ENCODE measurements around the gene MAGIX.

MAGIX gene

GRCh38 chrX:49204017-49204416 is 41.5 kb downstream of the MAGIX start:
- TF ChIP-seq SIN3A (IDR thresholded peaks at IDR 0.05; ENCODE audit: borderline replicate concordance, insufficient read depth, low read length): no peak
- TF ChIP-seq, protein P1, sequence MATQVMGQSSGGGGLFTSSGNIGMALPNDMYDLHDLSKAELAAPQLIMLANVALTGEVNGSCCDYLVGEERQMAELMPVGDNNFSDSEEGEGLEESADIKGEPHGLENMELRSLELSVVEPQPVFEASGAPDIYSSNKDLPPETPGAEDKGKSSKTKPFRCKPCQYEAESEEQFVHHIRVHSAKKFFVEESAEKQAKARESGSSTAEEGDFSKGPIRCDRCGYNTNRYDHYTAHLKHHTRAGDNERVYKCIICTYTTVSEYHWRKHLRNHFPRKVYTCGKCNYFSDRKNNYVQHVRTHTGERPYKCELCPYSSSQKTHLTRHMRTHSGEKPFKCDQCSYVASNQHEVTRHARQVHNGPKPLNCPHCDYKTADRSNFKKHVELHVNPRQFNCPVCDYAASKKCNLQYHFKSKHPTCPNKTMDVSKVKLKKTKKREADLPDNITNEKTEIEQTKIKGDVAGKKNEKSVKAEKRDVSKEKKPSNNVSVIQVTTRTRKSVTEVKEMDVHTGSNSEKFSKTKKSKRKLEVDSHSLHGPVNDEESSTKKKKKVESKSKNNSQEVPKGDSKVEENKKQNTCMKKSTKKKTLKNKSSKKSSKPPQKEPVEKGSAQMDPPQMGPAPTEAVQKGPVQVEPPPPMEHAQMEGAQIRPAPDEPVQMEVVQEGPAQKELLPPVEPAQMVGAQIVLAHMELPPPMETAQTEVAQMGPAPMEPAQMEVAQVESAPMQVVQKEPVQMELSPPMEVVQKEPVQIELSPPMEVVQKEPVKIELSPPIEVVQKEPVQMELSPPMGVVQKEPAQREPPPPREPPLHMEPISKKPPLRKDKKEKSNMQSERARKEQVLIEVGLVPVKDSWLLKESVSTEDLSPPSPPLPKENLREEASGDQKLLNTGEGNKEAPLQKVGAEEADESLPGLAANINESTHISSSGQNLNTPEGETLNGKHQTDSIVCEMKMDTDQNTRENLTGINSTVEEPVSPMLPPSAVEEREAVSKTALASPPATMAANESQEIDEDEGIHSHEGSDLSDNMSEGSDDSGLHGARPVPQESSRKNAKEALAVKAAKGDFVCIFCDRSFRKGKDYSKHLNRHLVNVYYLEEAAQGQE (IDR thresholded peaks at IDR 0.05; ENCODE audit: insufficient read depth in 1 of 2, low read depth in 2 of 2, low read length in 2 of 2): no peak
- TF ChIP-seq POLR2AphosphoS5 (IDR thresholded peaks at IDR 0.05; ENCODE audit: low read depth, low read length): no peak
- TF ChIP-seq FOXP2 (optimal IDR thresholded peaks at IDR 0.05; ENCODE audit: borderline replicate concordance, extremely low read depth, extremely low read length, insufficient read depth): no peak
- TF ChIP-seq TAF1 (IDR thresholded peaks at IDR 0.05; ENCODE audit: borderline replicate concordance, insufficient read depth, low read length): no peak

DNA sequence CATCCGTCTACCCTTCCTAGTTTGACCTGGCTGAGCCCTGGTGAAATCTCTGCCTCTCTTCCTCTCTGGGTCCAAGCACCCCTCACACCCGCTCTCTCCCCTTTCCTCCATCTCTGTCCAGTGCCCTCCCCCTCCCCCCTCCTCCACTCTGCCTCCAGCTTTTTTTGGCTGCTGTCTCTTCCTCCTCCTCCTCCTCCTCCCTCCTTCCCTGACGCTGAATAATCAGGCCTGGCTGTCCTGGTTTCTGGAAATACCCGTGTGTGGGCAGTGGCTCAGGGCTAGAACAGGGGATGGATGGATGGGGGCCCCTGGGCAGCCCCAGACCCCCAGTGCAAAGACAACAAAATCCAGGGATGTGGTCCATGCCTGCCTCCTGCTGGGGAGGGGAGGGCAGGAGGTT is 42.2 kb downstream of the MAGIX start:
- no peak for TF ChIP-seq TAF1 (IDR thresholded peaks at IDR 0.05; ENCODE audit: borderline replicate concordance, insufficient read depth, low read length)
- TF ChIP-seq FOXP2 (optimal IDR thresholded peaks at IDR 0.05; ENCODE audit: borderline replicate concordance, extremely low read depth, extremely low read length, insufficient read depth): no peak
- no peak for TF ChIP-seq SIN3A (IDR thresholded peaks at IDR 0.05; ENCODE audit: borderline replicate concordance, insufficient read depth, low read length)
- TF ChIP-seq, protein P1 (IDR thresholded peaks at IDR 0.05; ENCODE audit: insufficient read depth in 1 of 2, low read depth in 2 of 2, low read length in 2 of 2): no peak
- no peak for TF ChIP-seq POLR2AphosphoS5 (IDR thresholded peaks at IDR 0.05; ENCODE audit: low read depth, low read length)

DNA sequence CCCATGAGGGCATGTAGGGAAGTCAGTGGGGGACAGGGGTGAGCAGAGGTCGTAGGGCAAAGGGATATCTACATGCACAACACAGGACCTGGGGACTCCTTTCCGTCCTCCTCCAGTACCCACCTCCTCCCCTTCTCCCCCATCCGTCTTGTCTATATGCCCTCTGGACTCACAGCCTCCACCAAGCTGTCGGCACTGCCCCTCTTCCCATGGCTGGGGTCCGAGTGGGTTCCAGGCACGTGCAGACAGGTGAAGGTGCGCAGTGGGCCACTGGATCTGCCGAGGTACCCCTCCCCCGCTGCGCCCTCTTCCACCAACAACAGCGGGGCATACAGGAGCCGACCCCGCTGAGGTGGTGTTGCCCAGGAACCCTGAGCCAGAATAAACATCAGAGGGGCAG is 42.9 kb downstream of the MAGIX start:
- TF ChIP-seq FOXP2 (optimal IDR thresholded peaks at IDR 0.05; ENCODE audit: borderline replicate concordance, extremely low read depth, extremely low read length, insufficient read depth) (no peak), POLR2AphosphoS5 (IDR thresholded peaks at IDR 0.05; ENCODE audit: low read depth, low read length) (no peak), TAF1 (IDR thresholded peaks at IDR 0.05; ENCODE audit: borderline replicate concordance, insufficient read depth, low read length) (no peak), SIN3A (IDR thresholded peaks at IDR 0.05; ENCODE audit: borderline replicate concordance, insufficient read depth, low read length) (no peak)
- TF ChIP-seq, protein P1 (IDR thresholded peaks at IDR 0.05; ENCODE audit: insufficient read depth in 1 of 2, low read depth in 2 of 2, low read length in 2 of 2): no peak

DNA sequence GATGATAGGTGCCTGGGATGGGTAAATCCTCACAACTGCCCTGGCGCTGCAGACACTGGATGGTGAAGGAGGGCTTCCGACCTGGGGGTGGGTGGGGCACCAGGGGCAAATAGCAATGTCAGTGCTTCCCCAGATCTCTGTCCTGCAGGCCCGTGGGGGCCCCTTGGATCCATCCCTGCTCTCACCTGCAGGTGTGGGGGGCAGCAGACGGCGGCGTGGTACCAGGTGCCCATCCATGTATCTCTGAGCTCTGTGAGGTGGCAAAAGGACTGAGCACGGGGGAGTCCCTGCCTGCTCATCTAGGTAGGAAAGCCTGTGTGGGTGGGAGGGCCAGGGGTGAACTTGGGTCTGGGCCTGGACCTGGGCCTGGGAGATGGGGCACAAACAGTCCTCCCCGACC is 44.0 kb downstream of the MAGIX start:
- TF ChIP-seq FOXP2 (optimal IDR thresholded peaks at IDR 0.05; ENCODE audit: borderline replicate concordance, extremely low read depth, extremely low read length, insufficient read depth): no peak
- no peak for TF ChIP-seq SIN3A (IDR thresholded peaks at IDR 0.05; ENCODE audit: borderline replicate concordance, insufficient read depth, low read length)
- TF ChIP-seq, protein P1 (IDR thresholded peaks at IDR 0.05; ENCODE audit: insufficient read depth in 1 of 2, low read depth in 2 of 2, low read length in 2 of 2): no peak

DNA sequence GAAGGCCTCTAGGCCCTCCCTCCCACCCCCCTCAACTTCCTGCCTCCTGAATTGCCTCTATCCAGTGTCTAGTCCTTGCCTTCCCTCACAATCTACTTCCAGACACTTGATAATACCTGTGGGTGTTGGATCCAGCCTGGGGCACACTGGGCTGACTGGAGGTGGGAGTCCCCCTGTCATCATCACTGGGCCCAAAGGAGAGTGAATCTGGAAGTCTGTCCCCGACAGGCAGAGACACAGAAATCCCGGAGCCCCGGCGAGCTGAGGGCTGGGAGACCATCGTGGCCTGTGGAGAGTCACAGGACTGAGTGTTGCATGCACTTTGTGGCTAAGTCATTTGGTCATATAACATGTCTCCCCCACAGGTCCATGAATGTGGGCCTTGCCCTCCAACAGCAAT is 45.8 kb downstream of the MAGIX start:
- TF ChIP-seq SIN3A (IDR thresholded peaks at IDR 0.05; ENCODE audit: borderline replicate concordance, insufficient read depth, low read length) (no peak), FOXP2 (optimal IDR thresholded peaks at IDR 0.05; ENCODE audit: borderline replicate concordance, extremely low read depth, extremely low read length, insufficient read depth) (no peak), TAF1 (IDR thresholded peaks at IDR 0.05; ENCODE audit: borderline replicate concordance, insufficient read depth, low read length) (no peak), POLR2AphosphoS5 (IDR thresholded peaks at IDR 0.05; ENCODE audit: low read depth, low read length) (no peak)
- TF ChIP-seq, protein P1 (IDR thresholded peaks at IDR 0.05; ENCODE audit: insufficient read depth in 1 of 2, low read depth in 2 of 2, low read length in 2 of 2): no peak
